Neural cell (in vitro differentiated cells): ENCODE data around the gene KRTDAP. TPM values are rescaled to one million over a fixed set of nuclear protein-coding genes. Genes with fewer than 3 reads are reported as not detected.

Source experiments
- H2AFZ ChIP-seq: fragments of 200-600, 300-800 bp; sonication (generic), shearing (Covaris generic); 2 replicates; pipeline ENCODE4 v1.6.0; 2014; ENCODE audit warnings: low read depth, mild to moderate bottlenecking, antibody characterized with exemption, low read length, moderate library complexity
- H3F3A ChIP-seq: fragments of 200-600 bp; shearing (Covaris generic); 2 replicates; pipeline ENCODE4 v1.6.1; 2016; ENCODE audit warnings: mild to moderate bottlenecking, moderate library complexity, mixed read lengths, antibody characterized with exemption, low read length; ENCODE audit not compliant: insufficient read depth, poor library complexity, severe bottlenecking
- H3K27ac ChIP-seq: fragments of 200-600, 300-800 bp; sonication (generic), shearing (Covaris generic); 2 replicates; pipeline ENCODE4 v1.5.1; 2014; ENCODE audit warnings: mild to moderate bottlenecking, low read length, moderate library complexity
- H3K27me3 ChIP-seq: fragments of 300-800, 200-600 bp; sonication (generic), shearing (Covaris generic); 2 replicates; pipeline ENCODE4 v1.6.0; 2014; ENCODE audit warnings: mild to moderate bottlenecking, low read depth, low read length, moderate library complexity; ENCODE audit not compliant: insufficient read depth
- H3K36me3 ChIP-seq: fragments of 300-800, 200-600 bp; sonication (generic), shearing (Covaris generic); 2 replicates; pipeline ENCODE4 v1.5.1; 2014; ENCODE audit warnings: mild to moderate bottlenecking, antibody characterized with exemption, low read length, moderate library complexity; ENCODE audit not compliant: insufficient read depth
- H3K4me2 ChIP-seq: fragments of 300-800, 200-600 bp; sonication (generic), shearing (Covaris generic); 2 replicates; pipeline ENCODE4 v1.6.0; 2014; ENCODE audit warnings: mild to moderate bottlenecking, low read length
- H3K4me3 ChIP-seq: fragments of 300-800, 200-600 bp; sonication (generic), shearing (Covaris generic); 2 replicates; pipeline ENCODE4 v1.5.1; 2014; ENCODE audit warnings: mild to moderate bottlenecking, low read length, moderate library complexity
- H3K79me2 ChIP-seq: fragments of 200-600 bp; shearing (Covaris generic); replicated peaks from 2 replicates; pipeline ENCODE4 v1.6.0; 2014; ENCODE audit warnings: mild to moderate bottlenecking, low read length, moderate library complexity; ENCODE audit not compliant: insufficient read depth
- H3K9ac ChIP-seq: fragments of 300-800, 200-600 bp; sonication (generic), shearing (Covaris generic); 2 replicates; pipeline ENCODE4 v1.6.1; 2016; ENCODE audit warnings: mild to moderate bottlenecking, low read length, mixed read lengths
- H3K9me2 ChIP-seq: fragments of 200-600 bp; shearing (Covaris generic); 2 replicates; pipeline ENCODE4 v1.6.1; 2016; ENCODE audit warnings: mild to moderate bottlenecking, low read length, mixed read lengths; ENCODE audit not compliant: insufficient read depth
- H3K9me3 ChIP-seq: fragments of 200-600, 300-800 bp; sonication (generic), shearing (Covaris generic); 2 replicates; pipeline ENCODE4 v1.6.1; 2016; ENCODE audit warnings: mild to moderate bottlenecking, mixed run types, low read length, moderate library complexity, mixed read lengths
- H4K20me1 ChIP-seq: fragments of 200-600 bp; shearing (Covaris generic); 2 replicates; pipeline ENCODE4 v1.6.1; 2016; ENCODE audit warnings: mild to moderate bottlenecking, mixed run types; ENCODE audit not compliant: insufficient read depth
- CTCF ChIP-seq: fragments of 450-650 bp; IDR thresholded peaks from 2 replicates; pipeline ENCODE4 v1.5.1; 2014; ENCODE audit warnings: antibody characterized with exemption, mild to moderate bottlenecking, moderate library complexity; ENCODE audit not compliant: poor library complexity, severe bottlenecking
- EP300 ChIP-seq: fragments of 450-650 bp; conservative IDR thresholded peaks from 2 replicates; pipeline ENCODE4 v1.6.1; 2014; ENCODE audit warnings: antibody characterized with exemption, mild to moderate bottlenecking, moderate library complexity; ENCODE audit not compliant: poor library complexity, severe bottlenecking
- EZH2 ChIP-seq: fragments of 200-600, 300-800 bp; shearing (Covaris generic), sonication (generic); IDR thresholded peaks from 2 replicates; pipeline ENCODE4 v1.6.1; 2014; ENCODE audit warnings: antibody characterized with exemption, low read length, borderline replicate concordance, mild to moderate bottlenecking; ENCODE audit not compliant: insufficient read depth, poor library complexity, severe bottlenecking
- MXI1 ChIP-seq: fragments of 450-650 bp; conservative IDR thresholded peaks from 2 replicates; pipeline ENCODE4 v1.6.1; 2014; ENCODE audit warnings: antibody characterized with exemption, mild to moderate bottlenecking; ENCODE audit not compliant: poor library complexity, severe bottlenecking
- POLR2AphosphoS5 ChIP-seq: IDR thresholded peaks from 2 replicates; pipeline ENCODE4 v1.6.1; 2012
- RAD21 ChIP-seq: fragments of 450-650 bp; conservative IDR thresholded peaks from 2 replicates; pipeline ENCODE4 v1.6.1; 2014; ENCODE audit warnings: antibody characterized with exemption, mild to moderate bottlenecking, moderate library complexity
- SMC3 ChIP-seq: fragments of 450-650 bp; conservative IDR thresholded peaks from 2 replicates; pipeline ENCODE4 v1.6.1; 2014; ENCODE audit warnings: antibody characterized with exemption, mild to moderate bottlenecking, moderate library complexity; ENCODE audit not compliant: poor library complexity
- TAF1 ChIP-seq: IDR thresholded peaks from 2 replicates; pipeline ENCODE4 v1.6.1; 2012; ENCODE audit warnings: low read depth
- polyA plus RNA-seq: library from polyadenylated mRNA; depleted of rRNA; stranded (reverse); fragments of >200 nt; gene quantifications from 2 replicates; pipeline ENCODE4 v1.2.3, GENCODE V29; 2014
- TF ChIP-seq, protein P1 (sequence below): IDR thresholded peaks from 2 replicates; pipeline ENCODE4 v1.6.1; 2012; ENCODE audit warnings: borderline replicate concordance

Gene KRTDAP
- polyA plus RNA-seq, 1 donor from 2014 or later: not detected

DNA sequence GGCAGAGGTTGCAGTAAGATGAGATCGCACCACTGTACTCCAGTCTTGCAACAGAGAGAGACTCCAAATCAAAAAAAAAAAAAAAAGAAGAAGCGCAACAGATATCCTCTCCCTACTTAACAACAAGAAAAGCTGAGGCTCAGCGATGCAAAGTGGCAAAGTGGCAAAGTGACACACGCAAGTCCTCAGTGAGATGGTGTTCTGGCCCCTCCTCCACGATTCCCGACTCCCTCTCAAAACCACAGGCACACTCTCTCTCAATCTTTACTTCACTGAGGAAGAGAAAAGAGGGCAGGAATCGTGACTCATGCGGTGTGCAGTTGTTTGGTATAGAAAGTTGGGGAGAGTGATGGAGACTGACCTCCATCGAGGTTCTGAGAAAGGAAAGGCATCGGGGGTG, 29.7 kb downstream of the KRTDAP start:
- Histone ChIP-seq H3K27ac (no peak overlapping the region), H3K9ac (no peak overlapping the region), H3K9me2 (no peaks in the 10 kb centered on the region), H2AFZ (no peak overlapping the region), H4K20me1 (no peaks in the 10 kb centered on the region), H3K4me3 (no peak overlapping the region), H3K36me3 (no peaks in the 10 kb centered on the region), H3F3A (no peaks in the 10 kb centered on the region), H3K79me2 (no peaks in the 10 kb centered on the region), H3K9me3 (no peaks in the 10 kb centered on the region), H3K4me2 (no peak overlapping the region), H3K27me3 (no peaks in the 10 kb centered on the region)
- TF ChIP-seq, protein P1, sequence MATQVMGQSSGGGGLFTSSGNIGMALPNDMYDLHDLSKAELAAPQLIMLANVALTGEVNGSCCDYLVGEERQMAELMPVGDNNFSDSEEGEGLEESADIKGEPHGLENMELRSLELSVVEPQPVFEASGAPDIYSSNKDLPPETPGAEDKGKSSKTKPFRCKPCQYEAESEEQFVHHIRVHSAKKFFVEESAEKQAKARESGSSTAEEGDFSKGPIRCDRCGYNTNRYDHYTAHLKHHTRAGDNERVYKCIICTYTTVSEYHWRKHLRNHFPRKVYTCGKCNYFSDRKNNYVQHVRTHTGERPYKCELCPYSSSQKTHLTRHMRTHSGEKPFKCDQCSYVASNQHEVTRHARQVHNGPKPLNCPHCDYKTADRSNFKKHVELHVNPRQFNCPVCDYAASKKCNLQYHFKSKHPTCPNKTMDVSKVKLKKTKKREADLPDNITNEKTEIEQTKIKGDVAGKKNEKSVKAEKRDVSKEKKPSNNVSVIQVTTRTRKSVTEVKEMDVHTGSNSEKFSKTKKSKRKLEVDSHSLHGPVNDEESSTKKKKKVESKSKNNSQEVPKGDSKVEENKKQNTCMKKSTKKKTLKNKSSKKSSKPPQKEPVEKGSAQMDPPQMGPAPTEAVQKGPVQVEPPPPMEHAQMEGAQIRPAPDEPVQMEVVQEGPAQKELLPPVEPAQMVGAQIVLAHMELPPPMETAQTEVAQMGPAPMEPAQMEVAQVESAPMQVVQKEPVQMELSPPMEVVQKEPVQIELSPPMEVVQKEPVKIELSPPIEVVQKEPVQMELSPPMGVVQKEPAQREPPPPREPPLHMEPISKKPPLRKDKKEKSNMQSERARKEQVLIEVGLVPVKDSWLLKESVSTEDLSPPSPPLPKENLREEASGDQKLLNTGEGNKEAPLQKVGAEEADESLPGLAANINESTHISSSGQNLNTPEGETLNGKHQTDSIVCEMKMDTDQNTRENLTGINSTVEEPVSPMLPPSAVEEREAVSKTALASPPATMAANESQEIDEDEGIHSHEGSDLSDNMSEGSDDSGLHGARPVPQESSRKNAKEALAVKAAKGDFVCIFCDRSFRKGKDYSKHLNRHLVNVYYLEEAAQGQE: no peak
- TF ChIP-seq RAD21: no peak
- no peak for TF ChIP-seq MXI1
- TF ChIP-seq SMC3: no peak
- no peak for TF ChIP-seq POLR2AphosphoS5
- TF ChIP-seq EP300: no peak

GRCh38 chr19:35459414-35460082, 30.7 kb downstream of the KRTDAP start:
- Histone ChIP-seq H3K4me2 (no peak overlapping the region), H3K27ac (no peak overlapping the region), H2AFZ (no peak overlapping the region)

More at GRCh38 chr19:35459414-35460082, 30.7 kb downstream of the KRTDAP start:
- TF ChIP-seq TAF1: no peak
- no peak for TF ChIP-seq EP300
- TF ChIP-seq EZH2: no peak
- TF ChIP-seq RAD21: no peak
- no peak for TF ChIP-seq MXI1
- TF ChIP-seq SMC3: no peak
- no peak for TF ChIP-seq POLR2AphosphoS5
- TF ChIP-seq, protein P1: no peak
- no peak for TF ChIP-seq CTCF
- Histone ChIP-seq H3K9ac (no peak overlapping the region), H4K20me1 (no peaks in the 10 kb centered on the region), H3K4me3 (no peak overlapping the region), H3F3A (no peaks in the 10 kb centered on the region), H3K9me3 (no peaks in the 10 kb centered on the region), H3K27me3 (no peaks in the 10 kb centered on the region), H3K79me2 (no peaks in the 10 kb centered on the region), H3K36me3 (no peaks in the 10 kb centered on the region), H3K9me2 (no peaks in the 10 kb centered on the region)
